Measurements from ENCODE around the gene DDAH1.

The DDAH1 gene

GRCh38 chr1:85268801-85269585 is 196.0 kb downstream of the DDAH1 start:
- ATAC-seq (ENCODE audit: insufficient read depth, low read depth) (no peak), DNase-seq (no peak)
- Histone ChIP-seq H3K9me3 (ENCODE audit: insufficient read depth, low read length, severe bottlenecking) (no peaks in the 10 kb centered on the region), H3K27me3 (ENCODE audit: insufficient read depth, low read length, poor library complexity) (no peaks in the 10 kb centered on the region), H3K4me1 (ENCODE audit: insufficient read depth, low read length) (peaks cover 15% of the 10 kb centered on the region), H3K4me3 (ENCODE audit: low read depth in 1 of 2, low read length in 2 of 2) (no peak overlapping the region), H3K36me3 (ENCODE audit: insufficient read depth, low read length) (peaks cover 61% of the 10 kb centered on the region), H3K4me2 (ENCODE audit: insufficient read depth, low read length) (no peak overlapping the region), H2AFZ (ENCODE audit: low read depth, low read length) (no peak overlapping the region), H3K79me2 (ENCODE audit: insufficient read depth, low read length) (peaks cover 40% of the 10 kb centered on the region), H3K27ac (ENCODE audit: low read length) (no peak overlapping the region), H3K9ac (ENCODE audit: low read depth, low read length) (no peak overlapping the region), H4K20me1 (ENCODE audit: insufficient read depth, low read length) (no peaks in the 10 kb centered on the region; the same call in 1 of the 2 replicates)
- no peak for TF ChIP-seq EZH2 (IDR thresholded peaks at IDR 0.05; ENCODE audit: borderline replicate concordance, low read depth, low read length, severe bottlenecking)
- TF ChIP-seq, protein P1, sequence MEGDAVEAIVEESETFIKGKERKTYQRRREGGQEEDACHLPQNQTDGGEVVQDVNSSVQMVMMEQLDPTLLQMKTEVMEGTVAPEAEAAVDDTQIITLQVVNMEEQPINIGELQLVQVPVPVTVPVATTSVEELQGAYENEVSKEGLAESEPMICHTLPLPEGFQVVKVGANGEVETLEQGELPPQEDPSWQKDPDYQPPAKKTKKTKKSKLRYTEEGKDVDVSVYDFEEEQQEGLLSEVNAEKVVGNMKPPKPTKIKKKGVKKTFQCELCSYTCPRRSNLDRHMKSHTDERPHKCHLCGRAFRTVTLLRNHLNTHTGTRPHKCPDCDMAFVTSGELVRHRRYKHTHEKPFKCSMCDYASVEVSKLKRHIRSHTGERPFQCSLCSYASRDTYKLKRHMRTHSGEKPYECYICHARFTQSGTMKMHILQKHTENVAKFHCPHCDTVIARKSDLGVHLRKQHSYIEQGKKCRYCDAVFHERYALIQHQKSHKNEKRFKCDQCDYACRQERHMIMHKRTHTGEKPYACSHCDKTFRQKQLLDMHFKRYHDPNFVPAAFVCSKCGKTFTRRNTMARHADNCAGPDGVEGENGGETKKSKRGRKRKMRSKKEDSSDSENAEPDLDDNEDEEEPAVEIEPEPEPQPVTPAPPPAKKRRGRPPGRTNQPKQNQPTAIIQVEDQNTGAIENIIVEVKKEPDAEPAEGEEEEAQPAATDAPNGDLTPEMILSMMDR (IDR thresholded peaks at IDR 0.05; ENCODE audit: borderline replicate concordance, extremely low read depth, low read length, poor library complexity, severe bottlenecking) = no peak
